Measurements from ENCODE around the gene TUBA8.

GRCh38 chr22:18067548-18068341 lies 42.9 kb upstream of the TUBA8 start:
- TF ChIP-seq EP300 (IDR thresholded peaks at IDR 0.05) (no peak), CTCF (IDR thresholded peaks at IDR 0.05) (no peak), POLR2A (IDR thresholded peaks at IDR 0.05) (no peak)
